H1 (cell line): ENCODE results near the gene GINS3. TPM values are rescaled to one million over a fixed set of nuclear protein-coding genes. Genes with fewer than 3 reads are reported as not detected.
A peak's percentile ranks its signal among the peaks of the same experiment; 100 is the strongest.

Experiments used
- ATF3 ChIP-seq: IDR thresholded peaks from 2 replicates; pipeline ENCODE4 v1.6.1; 2011; ENCODE audit warnings: low read depth, mild to moderate bottlenecking, low read length; ENCODE audit not compliant: insufficient read depth
- BCL11A ChIP-seq, 2 experiments: IDR thresholded peaks; one replicate each; pipeline ENCODE4 v1.6.1; 2011; ENCODE audit warnings: low read depth in 2 of 2, low read length in 2 of 2, mild to moderate bottlenecking in 2 of 2
- CEBPB ChIP-seq: IDR thresholded peaks from 2 replicates; pipeline ENCODE4 v1.6.1; 2012; ENCODE audit warnings: low read depth, low read length
- EGR1 ChIP-seq: IDR thresholded peaks from 2 replicates; pipeline ENCODE4 v1.6.1; 2011; ENCODE audit warnings: low read depth, low read length, borderline replicate concordance
- MAX ChIP-seq: IDR thresholded peaks from 2 replicates; pipeline ENCODE4 v1.6.1; 2012; ENCODE audit warnings: inconsistent platforms
- NRF1 ChIP-seq: IDR thresholded peaks from 2 replicates; pipeline ENCODE4 v1.6.1; 2011; ENCODE audit warnings: mild to moderate bottlenecking, low read depth, low read length, improper control_type of control experiment
- PHF8 ChIP-seq: fragments of 200-600 bp; sonication (generic); conservative IDR thresholded peaks from 2 replicates; pipeline ENCODE4 v1.7.1; 2012; ENCODE audit warnings: low read depth, mild to moderate bottlenecking, inconsistent platforms, low read length, moderate library complexity
- POLR2A ChIP-seq, 2 experiments: IDR thresholded peaks; 1 replicate in 1 of 2; 2 replicates in 1 of 2; pipeline ENCODE4 v1.6.1; 2011; ENCODE audit warnings: low read depth in 2 of 2, low read length in 2 of 2, mild to moderate bottlenecking in 2 of 2; ENCODE audit errors: control extremely low read depth in 1 of 2
- POLR2AphosphoS5 ChIP-seq: IDR thresholded peaks from 2 replicates; pipeline ENCODE4 v1.6.1; 2011; ENCODE audit warnings: low read depth, low read length
- RBBP5 ChIP-seq: IDR thresholded peaks from 2 replicates; pipeline ENCODE4 v1.7.1; 2012; ENCODE audit warnings: low read depth, mild to moderate bottlenecking, inconsistent platforms, low read length, moderate library complexity, borderline replicate concordance
- RXRA ChIP-seq: IDR thresholded peaks from 2 replicates; pipeline ENCODE4 v1.6.1; 2011; ENCODE audit warnings: low read depth, mild to moderate bottlenecking, low read length, moderate library complexity; ENCODE audit not compliant: insufficient read depth
- SIX5 ChIP-seq: IDR thresholded peaks from 2 replicates; pipeline ENCODE4 v1.6.1; 2011; ENCODE audit warnings: mild to moderate bottlenecking, low read depth, low read length
- SP4 ChIP-seq: IDR thresholded peaks from 2 replicates; pipeline ENCODE4 v1.6.1; 2012; ENCODE audit warnings: low read length, inconsistent platforms
- TBP ChIP-seq: IDR thresholded peaks from 2 replicates; pipeline ENCODE4 v1.6.1; 2011; ENCODE audit warnings: low read depth, low read length, improper control_type of control experiment
- TEAD4 ChIP-seq: IDR thresholded peaks from 2 replicates; pipeline ENCODE4 v1.6.1; 2012; ENCODE audit warnings: low read depth, low read length, inconsistent platforms, mixed read lengths
- YY1 ChIP-seq: IDR thresholded peaks from 2 replicates; pipeline ENCODE4 v1.6.1; 2011; ENCODE audit warnings: low read depth, mild to moderate bottlenecking, low read length
- polyA plus RNA-seq, 7 experiments: library from polyadenylated mRNA; depleted of rRNA in 3 of 7; stranded (reverse) in 5 of 7; unstranded in 2 of 7; fragments of >200 nt in 5 of 7; fragments of 200-250 nt in 2 of 7; gene quantifications; 1 replicate in 5 of 7; 2 replicates in 1 of 7; 4 replicates in 1 of 7; pipeline versions ENCODE4 v1.2.1 to v1.2.3, GENCODE V29; 2011 to 2013; ENCODE audit warnings: missing spikeins in 2 of 7, mixed read lengths in 2 of 7
- total RNA-seq: library from RNA; stranded (reverse); fragmentation: NEBNext Ultra II Directional; extraction: Animal tissue kit (Norgen Biotek cat#: 25700); gene quantifications from 2 replicates; pipeline ENCODE4 v1.2.1, GENCODE V29; 2021

GINS3 gene
- total and polyA plus RNA-seq, 2 of the 8 experiments (the other 6 are each of a cell fraction or from before 2014, with no cell fraction given), result 12.9 to 15.4 TPM

- TF ChIP-seq ATF3 (0 out of 2 replicates have a peak, but pooled peaks have one; percentile 13), RBBP5 (peak; percentile 98), POLR2AphosphoS5 (peak; percentile 64; the same call in 1 of the 2 replicates), CEBPB (no peak), EGR1 (no peak), BCL11A (IDR thresholded peaks at IDR 0.05; ENCODE audit: low read depth in 2 of 2, low read length in 2 of 2) (no peak), TEAD4 (0 out of 2 replicates have a peak, but pooled peaks have one; percentile 10), POLR2A (IDR thresholded peaks at IDR 0.05; ENCODE audit: control extremely low read depth in 1 of 2, low read depth in 2 of 2, low read length in 2 of 2) (peak; percentile 38 to 85), PHF8 (peak; percentile 90), NRF1 (no peak), SP4 (no peak), TBP (no peak), RXRA (no peak), YY1 (peak; percentile 11; the same call in 1 of the 2 replicates), SIX5 (peak; percentile 94), MAX (peak; percentile 97)
These were observed at the start of gene GINS3 (continued) for GRCh38 chr16:58392215-58393137.
